PC-3 (cell line): ENCODE data around the gene DMAC1. TPM values are rescaled to one million over a fixed set of nuclear protein-coding genes. Genes with fewer than 3 reads are reported as not detected.

Experiments
- ATAC-seq: fragments of 200-7000 bp; cut with Tn5 transposase; 2 replicates; pipeline ENCODE4 v1.9.1; 2020; ENCODE audit warnings: mild to moderate bottlenecking, moderate library complexity
- BruUV-seq: library from RNA; stranded (reverse); fragments of 400-500 nt; replicated peaks from 2 replicates; lab custom pipeline; 2021; lab: Mats Ljungman, UMichigan
- CTCF ChIA-PET: fragments of 300-600 bp; sonication (Branson Sonifier 250); formaldehyde crosslinking; loops from one replicate; lab custom pipeline; 2022; ENCODE audit warnings: antibody characterized with exemption; lab: Charles Lee
- POLR2A ChIA-PET: fragments of 300-600 bp; sonication (Branson Sonifier 250); formaldehyde crosslinking; loops from one replicate; lab custom pipeline; 2022; ENCODE audit warnings: antibody characterized with exemption; ENCODE audit not compliant: unreplicated experiment; lab: Charles Lee
- DNase-seq: peaks from one replicate; pipeline ENCODE4 v3.0.0-alpha.2; 2015
- H2AFZ ChIP-seq: fragments of 300-600 bp; sonication (generic); 2 replicates; pipeline ENCODE4 v1.6.0; 2016; ENCODE audit warnings: antibody characterized with exemption, low read length
- H3F3A ChIP-seq: fragments of 300-600 bp; sonication (generic); one replicate; pipeline ENCODE4 v1.6.0; 2017; ENCODE audit warnings: antibody characterized with exemption, low read length, control low read depth, mild to moderate bottlenecking; ENCODE audit not compliant: unreplicated experiment
- H3K27ac ChIP-seq: fragments of 300-600 bp; sonication (generic); 2 replicates; pipeline ENCODE4 v1.5.1; 2016; ENCODE audit warnings: mild to moderate bottlenecking, low read length
- H3K27me3 ChIP-seq: fragments of 300-600 bp; sonication (generic); 2 replicates; pipeline ENCODE4 v1.6.1; 2016; ENCODE audit warnings: low read length, mixed read lengths
- H3K36me3 ChIP-seq: fragments of 300-600 bp; sonication (generic); 2 replicates; pipeline ENCODE4 v1.6.1; 2016; ENCODE audit warnings: low read depth, mixed run types, low read length, mixed read lengths
- H3K4me1 ChIP-seq: fragments of 300-600 bp; sonication (generic); 2 replicates; pipeline ENCODE4 v1.5.1; 2016; ENCODE audit warnings: low read length; ENCODE audit not compliant: insufficient read depth
- H3K4me2 ChIP-seq: fragments of 300-600 bp; sonication (generic); 2 replicates; pipeline ENCODE4 v1.6.0; 2016; ENCODE audit warnings: low read length
- H3K4me3 ChIP-seq: fragments of 300-600 bp; sonication (generic); 2 replicates; pipeline ENCODE4 v1.5.1; 2016; ENCODE audit warnings: mild to moderate bottlenecking, low read length, mixed read lengths
- H3K79me2 ChIP-seq: fragments of 300-600 bp; sonication (generic); 2 replicates; pipeline ENCODE4 v1.6.1; 2017; ENCODE audit warnings: low read length, mixed read lengths
- H3K9ac ChIP-seq: fragments of 300-600 bp; sonication (generic); 2 replicates; pipeline ENCODE4 v1.6.0; 2016; ENCODE audit warnings: mild to moderate bottlenecking, low read length
- H3K9me2 ChIP-seq: fragments of 300-600 bp; sonication (generic); replicated peaks from 2 replicates; pipeline ENCODE4 v1.6.1; 2016; ENCODE audit warnings: mixed run types, low read length, mixed read lengths
- H3K9me3 ChIP-seq: fragments of 300-600 bp; sonication (generic); 2 replicates; pipeline ENCODE4 v1.6.1; 2016; ENCODE audit warnings: low read length, mixed read lengths
- H4K20me1 ChIP-seq: fragments of 300-600 bp; sonication (generic); 2 replicates; pipeline ENCODE4 v1.6.1; 2016; ENCODE audit warnings: low read length, mixed read lengths
- EZH2 ChIP-seq: fragments of 300-600 bp; sonication (generic); IDR thresholded peaks from one replicate; pipeline ENCODE4 v1.6.1; 2017; ENCODE audit warnings: antibody characterized with exemption, mild to moderate bottlenecking, low read length; ENCODE audit not compliant: unreplicated experiment
- EZH2phosphoT487 ChIP-seq: fragments of 300-600 bp; sonication (generic); IDR thresholded peaks from 2 replicates; pipeline ENCODE4 v1.6.1; 2018; ENCODE audit warnings: mild to moderate bottlenecking, antibody characterized with exemption, low read length, borderline replicate concordance
- intact Hi-C: fragments of 100-400 bp; cut with micrococcal nuclease; formaldehyde crosslinking; loops from 2 replicates; pipeline ENCODE4 v1.9.0; 2023
- total RNA-seq: library from RNA; depleted of rRNA; stranded (reverse); fragments of >200 nt; gene quantifications from 2 replicates; pipeline ENCODE4 v1.2.3, GENCODE V29; 2014
- TF ChIP-seq, protein P1 (sequence below): fragments of 300-600 bp; sonication (generic); conservative IDR thresholded peaks from 2 replicates; pipeline ENCODE4 v1.5.1; 2017; ENCODE audit warnings: antibody characterized with exemption, low read depth, mild to moderate bottlenecking, low read length

Gene DMAC1
- total RNA-seq, 1 experiment from 2014 or later = 20.1 TPM

DNA sequence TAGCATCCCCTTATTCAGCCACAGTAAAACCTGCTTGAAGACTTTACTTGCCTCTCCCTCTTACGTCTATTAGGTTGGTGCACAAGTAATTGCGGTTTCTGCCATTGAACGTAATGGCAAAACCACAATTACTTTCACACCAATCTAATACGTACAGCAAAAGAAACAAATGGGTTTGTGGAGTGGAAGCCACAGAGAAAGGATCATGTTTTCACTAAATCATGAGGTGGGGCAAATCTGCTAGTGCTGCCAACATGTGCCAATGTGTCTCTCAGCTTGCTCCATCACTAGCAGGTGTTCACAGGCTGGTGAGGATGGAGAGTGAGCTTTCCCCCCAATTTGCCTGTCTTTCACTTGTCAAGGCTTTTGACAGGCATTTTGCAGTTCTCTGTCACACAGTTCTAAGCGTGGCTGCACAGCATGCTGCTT lies 15.9 kb downstream of the DMAC1 start:
- no peaks in the 10 kb centered on the region for H4K20me1 ChIP-seq
- DNase-seq = no peak
- H3K36me3 ChIP-seq = no peaks in the 10 kb centered on the region
- ChIA-PET CTCF (no interaction called here), POLR2A (no interaction called here)
- H3K4me1 ChIP-seq = no peaks in the 10 kb centered on the region
- no peak for ATAC-seq
- H2AFZ ChIP-seq = no peak overlapping the region
- BruUV-seq = no TSS peak
- intact Hi-C loops = no loop called here
- H3K27ac ChIP-seq = no peak overlapping the region
- H3K9me2 ChIP-seq = no peaks in the 10 kb centered on the region
- TF ChIP-seq, protein P1, sequence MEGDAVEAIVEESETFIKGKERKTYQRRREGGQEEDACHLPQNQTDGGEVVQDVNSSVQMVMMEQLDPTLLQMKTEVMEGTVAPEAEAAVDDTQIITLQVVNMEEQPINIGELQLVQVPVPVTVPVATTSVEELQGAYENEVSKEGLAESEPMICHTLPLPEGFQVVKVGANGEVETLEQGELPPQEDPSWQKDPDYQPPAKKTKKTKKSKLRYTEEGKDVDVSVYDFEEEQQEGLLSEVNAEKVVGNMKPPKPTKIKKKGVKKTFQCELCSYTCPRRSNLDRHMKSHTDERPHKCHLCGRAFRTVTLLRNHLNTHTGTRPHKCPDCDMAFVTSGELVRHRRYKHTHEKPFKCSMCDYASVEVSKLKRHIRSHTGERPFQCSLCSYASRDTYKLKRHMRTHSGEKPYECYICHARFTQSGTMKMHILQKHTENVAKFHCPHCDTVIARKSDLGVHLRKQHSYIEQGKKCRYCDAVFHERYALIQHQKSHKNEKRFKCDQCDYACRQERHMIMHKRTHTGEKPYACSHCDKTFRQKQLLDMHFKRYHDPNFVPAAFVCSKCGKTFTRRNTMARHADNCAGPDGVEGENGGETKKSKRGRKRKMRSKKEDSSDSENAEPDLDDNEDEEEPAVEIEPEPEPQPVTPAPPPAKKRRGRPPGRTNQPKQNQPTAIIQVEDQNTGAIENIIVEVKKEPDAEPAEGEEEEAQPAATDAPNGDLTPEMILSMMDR = no peak
- no peak for TF ChIP-seq EZH2phosphoT487
- TF ChIP-seq EZH2 = no peak
- H3K4me2 ChIP-seq = no peak overlapping the region
- H3K9me3 ChIP-seq = no peaks in the 10 kb centered on the region
- no peaks in the 10 kb centered on the region for H3F3A ChIP-seq
- H3K9ac ChIP-seq = no peak overlapping the region
- no peaks in the 10 kb centered on the region for H3K79me2 ChIP-seq
- no peaks in the 10 kb centered on the region for H3K27me3 ChIP-seq
- no peak overlapping the region for H3K4me3 ChIP-seq

DNA sequence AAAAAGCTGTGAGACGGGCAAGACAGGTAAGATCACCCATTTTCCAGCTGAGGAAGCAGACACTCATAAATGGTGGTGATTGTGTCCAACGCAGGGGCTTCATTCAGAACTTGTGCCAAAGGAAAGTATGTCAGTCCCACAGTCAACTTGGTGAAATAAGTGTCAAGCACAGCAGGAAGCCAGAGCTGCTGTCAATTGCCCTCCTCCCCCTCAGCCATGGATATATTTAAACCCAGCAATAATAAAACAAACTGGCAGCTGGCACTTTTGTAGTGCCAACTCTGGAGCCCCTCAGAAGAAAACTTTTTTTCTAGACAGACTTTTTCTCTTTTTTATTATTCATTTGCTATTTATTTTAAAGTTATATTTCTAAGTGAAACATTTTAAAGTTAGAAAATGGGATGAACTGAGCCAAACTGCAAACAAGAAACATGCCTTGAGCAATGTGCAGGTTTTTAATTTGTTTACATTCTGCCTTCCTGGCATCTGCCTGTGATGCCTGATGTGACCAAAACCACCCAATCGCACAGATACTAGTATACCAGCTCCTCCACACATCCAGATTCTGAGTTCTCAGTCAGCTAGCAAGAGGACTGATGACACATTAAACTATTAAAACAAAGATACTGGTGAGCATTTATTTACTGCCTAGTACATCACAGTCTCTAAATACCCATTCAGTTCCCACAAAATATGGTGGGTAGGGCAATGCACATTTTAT lies 17.0 kb downstream of the DMAC1 start:
- Histone ChIP-seq H3K79me2 (no peaks in the 10 kb centered on the region), H3K9me2 (no peaks in the 10 kb centered on the region), H3K4me1 (no peaks in the 10 kb centered on the region), H3F3A (no peaks in the 10 kb centered on the region), H3K27me3 (no peaks in the 10 kb centered on the region), H3K9me3 (no peaks in the 10 kb centered on the region), H3K36me3 (no peaks in the 10 kb centered on the region), H4K20me1 (no peaks in the 10 kb centered on the region), H3K9ac (no peak overlapping the region), H2AFZ (no peak overlapping the region), H3K27ac (no peak overlapping the region), H3K4me2 (no peak overlapping the region), H3K4me3 (no peak overlapping the region)
- POLR2A ChIA-PET = no interaction called here
- CTCF ChIA-PET = no interaction called here
- ATAC-seq (no peak), DNase-seq (no peak)
- TF ChIP-seq EZH2phosphoT487 (no peak), EZH2 (no peak)
- TF ChIP-seq, protein P1 = no peak
- intact Hi-C loops = no loop called here
- no TSS peak for BruUV-seq

DNA sequence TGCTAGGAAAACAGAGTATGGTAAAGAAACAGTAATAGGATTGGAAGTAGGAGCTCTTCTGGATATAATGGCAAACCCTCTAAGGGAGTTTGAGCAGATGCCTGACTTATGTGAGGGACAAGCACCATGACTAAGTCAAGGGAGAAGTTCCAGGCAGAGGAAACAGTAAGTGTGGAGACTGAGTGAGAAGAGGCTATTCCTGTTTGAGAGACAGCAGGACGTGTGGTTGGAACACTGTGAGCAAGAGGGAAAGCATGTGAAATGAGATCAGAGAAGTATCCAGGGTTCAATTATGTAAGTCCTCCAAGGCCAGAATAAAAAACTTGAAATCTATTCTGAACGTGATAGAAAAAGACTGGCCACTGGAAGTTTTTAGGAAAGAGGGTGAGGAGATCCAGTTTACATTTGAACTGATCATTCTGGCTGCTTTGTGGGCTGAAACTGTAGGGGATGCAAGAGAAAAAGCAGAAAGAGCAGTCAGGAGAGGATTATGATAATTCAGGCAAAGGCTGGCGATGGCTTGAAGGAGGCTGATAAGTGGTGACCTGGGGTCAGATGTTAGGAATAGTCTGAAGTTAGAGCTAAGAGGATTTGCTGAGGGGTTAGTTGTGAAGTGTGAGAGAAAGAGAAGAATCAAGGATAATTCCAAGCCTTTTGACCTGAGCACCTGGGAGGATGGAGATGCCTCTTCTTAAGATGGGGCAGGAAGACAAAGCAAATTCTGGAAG lies 19.2 kb downstream of the DMAC1 start:
- TF ChIP-seq EZH2 = no peak
- TF ChIP-seq EZH2phosphoT487 = no peak
- Histone ChIP-seq H3K9ac (no peak overlapping the region), H2AFZ (no peak overlapping the region), H4K20me1 (no peaks in the 10 kb centered on the region), H3K79me2 (no peaks in the 10 kb centered on the region), H3K27ac (no peak overlapping the region), H3K9me2 (no peaks in the 10 kb centered on the region), H3K4me3 (no peak overlapping the region), H3K4me1 (no peaks in the 10 kb centered on the region), H3K4me2 (no peak overlapping the region), H3K27me3 (no peaks in the 10 kb centered on the region), H3K9me3 (no peaks in the 10 kb centered on the region), H3K36me3 (no peaks in the 10 kb centered on the region), H3F3A (no peaks in the 10 kb centered on the region)
- intact Hi-C loops = no loop called here
- ChIA-PET CTCF (no interaction called here), POLR2A (no interaction called here)
- ATAC-seq (no peak), DNase-seq (no peak)
- BruUV-seq = no TSS peak
